ENCODE measurements around the gene ELMO2.

ELMO2 gene

DNA sequence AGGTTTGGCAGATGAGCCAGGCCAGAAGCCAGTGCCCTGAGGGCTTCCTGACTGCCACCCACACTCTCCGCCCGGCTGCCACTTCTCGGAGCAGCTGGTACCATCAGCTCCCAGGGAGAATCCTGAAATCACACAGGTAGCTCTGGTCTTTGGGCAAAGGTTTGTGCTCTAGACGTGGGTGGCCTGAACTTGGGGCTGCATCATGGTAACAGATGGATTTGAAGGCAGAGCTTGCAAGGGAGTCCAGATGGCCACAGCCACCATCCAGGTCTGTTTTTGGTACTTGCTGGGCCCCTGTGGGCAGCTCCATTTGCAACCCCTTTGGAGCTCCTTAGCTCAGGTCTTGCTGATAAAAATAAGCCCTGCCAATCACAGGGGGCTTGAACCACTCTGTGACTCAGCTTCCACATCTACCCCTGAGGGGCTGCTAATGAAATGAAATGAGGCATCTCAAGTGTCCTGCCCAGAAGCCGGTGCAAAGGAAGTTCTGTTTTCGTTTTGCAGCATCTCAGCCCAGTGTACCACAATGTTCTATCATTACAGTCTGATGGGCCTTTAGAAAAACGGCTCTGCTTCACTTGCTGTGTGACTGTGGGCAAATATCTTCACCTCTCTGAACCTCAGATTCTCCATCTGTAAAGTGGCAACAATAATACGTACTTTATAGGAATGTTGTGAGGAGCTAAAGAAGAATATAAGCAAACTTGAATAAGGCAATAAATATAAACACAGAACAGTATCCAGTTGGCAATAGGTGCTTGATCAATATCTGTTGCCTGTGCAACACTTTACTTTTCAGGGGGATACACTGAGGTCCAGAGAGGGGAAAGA, 73.0 kb downstream of the ELMO2 start:
- DNase-seq (ENCODE audit: low spot score), result no peak

GRCh38 chr20:46332373-46333160, 73.8 kb downstream of the ELMO2 start:
- DNase-seq (ENCODE audit: low spot score), result no peak

DNA sequence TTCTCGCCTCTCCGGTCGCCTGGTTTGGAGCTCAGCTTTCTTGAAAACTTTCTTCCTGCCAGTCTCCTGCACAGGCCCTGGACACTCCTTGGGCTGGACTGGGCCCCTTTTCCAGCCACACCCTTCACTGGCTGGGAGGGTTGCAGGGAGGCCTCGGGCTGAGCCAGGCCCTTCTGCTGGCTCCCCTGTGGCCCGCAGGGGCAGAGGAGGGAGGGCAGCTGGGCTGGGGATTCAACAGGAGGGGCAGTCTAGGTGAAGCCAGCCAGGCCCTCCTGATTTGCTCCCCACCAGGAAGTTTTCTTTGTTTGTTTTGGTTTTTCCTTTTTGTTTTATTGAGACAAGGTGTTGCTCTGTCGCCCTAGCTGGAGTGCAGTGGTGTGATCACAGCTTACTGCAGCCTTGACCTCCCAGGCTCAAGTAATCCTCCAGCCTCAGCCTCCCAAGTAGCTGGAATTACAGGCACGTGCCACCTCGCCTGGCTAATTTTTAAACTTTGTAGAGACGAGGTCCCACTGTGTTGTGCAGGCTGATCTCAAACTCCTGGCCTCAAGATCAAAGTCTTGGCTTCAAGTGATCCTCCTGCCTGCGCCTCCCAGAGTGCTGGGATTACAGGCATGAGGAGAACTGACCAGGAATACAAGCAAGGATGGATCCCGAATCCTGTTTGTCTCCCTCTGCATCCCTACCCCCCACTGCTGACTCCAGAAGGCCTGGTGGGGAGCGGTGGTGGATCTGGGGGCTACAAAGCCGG, 74.6 kb downstream of the ELMO2 start:
- no peak for DNase-seq (ENCODE audit: low spot score)

DNA sequence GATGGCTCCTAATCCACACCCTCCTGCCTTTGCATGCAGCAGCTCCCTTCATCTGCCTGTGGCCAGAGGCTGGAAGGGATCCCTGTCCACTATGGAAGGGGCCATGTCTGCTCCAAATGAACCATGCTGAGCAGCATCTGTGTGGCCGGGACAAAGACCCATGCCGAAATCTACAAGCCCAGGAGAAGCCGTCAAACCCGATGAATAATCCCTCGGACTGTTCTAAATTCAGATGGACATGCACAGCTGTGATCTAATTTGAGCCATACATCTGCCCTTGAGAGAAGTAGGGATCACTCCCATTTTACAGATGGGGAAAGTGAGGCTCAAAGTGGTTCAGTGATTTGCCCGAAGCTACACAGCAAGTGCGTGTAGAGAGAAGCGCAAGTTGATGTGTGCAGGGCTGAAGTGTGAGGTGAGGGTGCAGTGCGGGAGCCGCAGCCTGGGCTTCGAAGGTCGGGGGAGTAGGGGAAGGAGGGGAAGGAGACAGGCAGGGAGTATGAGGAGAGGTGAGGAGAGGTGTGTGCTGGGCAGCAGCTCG, 75.5 kb downstream of the ELMO2 start:
- DNase-seq (ENCODE audit: low spot score), result no peak

DNA sequence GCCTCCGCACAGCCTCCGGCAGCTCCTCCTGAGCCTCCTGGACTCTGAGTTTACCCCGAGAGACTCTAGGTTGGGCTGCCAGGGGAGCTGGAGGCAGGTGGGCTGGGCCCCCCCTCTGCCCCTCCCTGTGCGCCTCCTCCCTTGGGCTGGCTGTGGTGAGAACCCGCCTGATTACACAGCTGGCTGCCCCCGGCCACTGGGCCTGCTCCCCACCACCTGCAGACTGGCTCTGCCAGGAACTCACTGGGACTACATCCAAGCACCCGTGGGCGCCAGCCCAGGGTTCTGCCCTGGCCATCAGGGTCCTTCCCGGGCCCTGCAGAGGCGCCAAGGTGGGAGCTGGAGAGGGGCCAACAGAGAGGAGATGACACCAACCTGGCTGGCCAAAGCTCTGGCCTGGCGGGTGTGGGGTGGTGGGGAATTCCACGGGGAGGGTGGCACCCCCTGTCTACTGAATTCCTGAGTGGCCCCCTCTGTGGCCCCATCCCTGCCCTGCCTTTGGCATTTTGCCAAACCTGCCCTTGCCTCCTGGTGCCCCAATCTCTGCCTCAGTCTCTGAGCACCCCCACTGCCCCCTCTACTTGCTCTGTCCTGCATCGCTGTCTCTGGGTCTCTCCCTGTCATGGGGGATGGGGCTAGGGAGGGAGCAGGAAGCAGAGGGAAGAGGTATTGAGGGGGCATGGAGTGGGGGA, 76.2 kb downstream of the ELMO2 start:
- DNase-seq (ENCODE audit: low spot score), result no peak

GRCh38 chr20:46328200-46328882, 78.1 kb downstream of the ELMO2 start:
- no peak for DNase-seq (ENCODE audit: low spot score)

- no peak for DNase-seq (ENCODE audit: low spot score)
Observed at GRCh38 chr20:46327557-46327956, 78.9 kb downstream of the ELMO2 start.

DNA sequence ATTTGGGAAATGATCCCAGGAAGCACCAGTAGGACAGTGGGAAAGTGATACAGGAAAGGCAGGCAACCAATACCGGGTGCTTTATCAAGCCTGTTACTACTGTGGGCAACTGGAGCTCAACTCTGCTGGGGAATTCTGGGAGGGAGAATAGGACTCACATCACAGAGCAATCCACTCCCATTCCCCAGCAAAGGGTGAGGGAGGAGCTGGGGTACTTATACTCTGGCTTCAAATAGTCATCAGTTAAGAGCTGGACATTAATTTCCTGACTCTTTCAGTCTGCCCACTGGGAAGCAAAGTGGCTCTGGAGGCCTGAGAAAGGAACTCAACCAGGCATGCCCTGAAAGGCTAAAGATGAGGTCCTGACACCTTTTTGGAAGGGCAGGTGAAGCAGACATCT, 80.6 kb downstream of the ELMO2 start:
- DNase-seq (ENCODE audit: low spot score), result no peak

- peak; percentile 72 for DNase-seq (ENCODE audit: low spot score)
Observed at GRCh38 chr20:46324960-46325703, 81.3 kb downstream of the ELMO2 start.

DNA sequence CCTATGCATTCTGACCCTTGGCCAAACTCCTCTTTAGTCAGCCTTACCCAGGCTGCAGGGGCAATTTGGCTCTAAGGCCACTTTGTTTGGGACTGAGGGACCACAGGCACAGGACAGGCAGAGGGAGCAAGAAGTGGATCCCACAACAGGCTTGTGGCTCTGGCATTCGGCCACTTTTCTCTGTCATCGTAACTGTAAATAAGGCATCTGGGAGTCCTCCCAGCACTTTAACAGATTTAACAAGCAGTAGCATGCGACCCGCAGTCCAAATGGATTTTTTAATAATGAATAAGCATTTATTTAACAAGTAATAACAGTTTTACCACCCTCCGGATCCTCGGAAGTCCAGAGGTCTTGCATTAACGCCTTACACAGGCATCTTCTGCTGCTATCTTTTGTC, 82.0 kb downstream of the ELMO2 start:
- DNase-seq (ENCODE audit: low spot score), result no peak

DNA sequence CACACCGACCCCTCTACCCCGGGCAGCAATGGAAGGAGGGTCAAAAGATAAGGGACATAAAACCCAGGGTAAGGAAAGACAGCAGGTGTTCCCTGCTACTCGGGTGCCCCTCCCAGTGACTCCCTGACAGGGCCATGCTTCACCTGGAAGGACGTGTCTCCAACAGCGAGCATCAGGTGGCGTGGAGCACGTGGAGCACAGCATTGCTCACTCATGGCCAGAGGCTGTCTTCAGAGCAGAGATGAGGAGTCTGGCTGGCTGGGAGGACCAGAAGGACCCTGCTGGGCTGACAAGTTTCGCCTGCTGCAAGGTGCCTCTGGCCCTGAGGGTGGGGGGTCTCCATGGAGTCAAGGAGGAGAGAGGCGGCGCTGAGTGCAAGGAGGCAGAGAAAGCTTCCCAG, 82.9 kb downstream of the ELMO2 start:
- DNase-seq (ENCODE audit: low spot score), result no peak

- no peak for DNase-seq (ENCODE audit: low spot score)
Observed at GRCh38 chr20:46322641-46323040, 83.8 kb downstream of the ELMO2 start.

DNA sequence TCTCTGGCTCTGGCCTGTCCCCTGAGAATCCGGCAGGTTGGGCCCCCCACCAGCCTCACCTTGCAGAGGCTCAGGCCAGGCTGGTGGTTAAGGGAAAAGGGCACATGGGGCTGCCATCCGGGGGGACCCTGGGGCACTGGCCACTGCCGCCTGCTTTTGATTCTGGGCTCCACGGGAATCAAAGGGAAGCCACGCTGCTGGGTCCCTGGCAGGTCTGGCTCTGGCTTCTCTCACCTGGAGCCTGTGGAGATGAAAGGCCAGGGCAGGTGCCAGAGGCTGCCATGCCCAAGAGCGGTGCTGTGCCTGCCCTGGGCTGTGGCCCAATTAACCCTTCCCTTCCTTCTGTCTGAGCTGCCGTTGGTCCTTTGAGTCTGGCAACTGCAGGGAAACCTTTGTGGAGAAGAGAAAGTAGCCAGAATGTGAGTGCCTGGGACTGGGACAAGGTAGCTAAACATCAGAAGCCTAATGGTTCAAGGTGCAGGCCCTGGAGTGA, 88.7 kb downstream of the ELMO2 start:
- no peak for DNase-seq (ENCODE audit: low spot score)

DNA sequence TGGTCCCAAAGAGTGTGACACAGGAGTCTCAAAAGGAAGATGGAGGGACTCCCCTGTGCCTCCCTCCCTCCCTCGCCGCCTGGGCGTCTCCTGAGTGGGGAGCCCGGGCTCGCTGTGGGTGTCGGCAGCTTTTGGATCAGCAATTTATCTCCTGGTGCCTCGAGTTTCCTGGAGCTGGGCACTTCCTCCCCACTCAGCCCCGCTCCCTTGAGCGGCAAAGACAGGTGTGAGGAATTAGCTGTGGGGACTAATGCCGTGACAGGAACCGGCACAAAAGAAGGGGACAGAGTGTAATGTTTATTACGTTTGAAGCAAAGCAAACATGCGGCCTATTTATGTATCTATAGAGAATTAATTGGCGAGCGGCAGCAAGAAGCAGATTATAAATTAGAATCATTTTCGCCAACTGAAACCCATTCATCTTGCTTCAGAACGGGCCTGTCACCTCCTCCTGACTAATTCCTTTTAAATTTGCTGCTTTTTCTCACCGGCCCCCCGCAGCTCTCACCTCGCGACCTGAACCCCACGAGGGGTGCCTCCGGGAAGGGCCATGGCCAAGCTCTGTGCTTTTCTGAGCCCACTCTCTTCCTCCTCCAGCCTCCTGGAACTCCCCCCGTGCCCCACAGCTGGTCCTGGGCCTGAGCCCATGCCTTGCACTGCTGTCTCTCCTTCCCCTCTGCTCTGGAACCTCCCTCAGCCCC, 89.3 kb downstream of the ELMO2 start:
- DNase-seq (ENCODE audit: low spot score), result no peak

Data from D341Med (cell line).